Testis (tissue), 3 donors: Measurements from ENCODE around the gene ATP2B2. TPM values are rescaled to one million over a fixed set of nuclear protein-coding genes. Genes with fewer than 3 reads are reported as not detected.

Experiments
- DNase-seq: peaks from one replicate; pipeline ENCODE4 v3.0.0-alpha.2; 2019
- H3K27ac ChIP-seq, 2 donors: fragments of 200-600 bp; sonication (generic); one replicate each; pipeline ENCODE4 v1.5.1; 2019
- H3K27me3 ChIP-seq: fragments of 200-600 bp; sonication (generic); one replicate; pipeline ENCODE4 v1.5.1; 2019
- H3K36me3 ChIP-seq: fragments of 200-600 bp; sonication (generic); one replicate; pipeline ENCODE4 v1.5.1; 2017; ENCODE audit warnings: low read depth; ENCODE audit errors: missing control alignments
- H3K4me1 ChIP-seq: fragments of 200-600 bp; sonication (generic); one replicate; pipeline ENCODE4 v1.5.1; 2019
- H3K4me3 ChIP-seq, 2 donors: fragments of 200-600 bp; sonication (generic); one replicate each; pipeline ENCODE4 v1.5.1; 2017 to 2019
- H3K9me3 ChIP-seq: fragments of 200-600 bp; sonication (generic); one replicate; pipeline ENCODE4 v1.5.1; 2017
- CTCF ChIP-seq, 3 experiments: fragments of 450-650 bp in 2 of 3; fragments of 200-600 bp in 1 of 3; sonication (generic) in 1 of 3; IDR thresholded peaks; one replicate each; pipeline ENCODE4 v1.5.1; 2016 to 2019; ENCODE audit warnings: antibody characterized with exemption in 3 of 3, mild to moderate bottlenecking in 2 of 3, moderate library complexity in 1 of 3
- POLR2A ChIP-seq: fragments of 450-650 bp; IDR thresholded peaks from one replicate; pipeline ENCODE4 v1.6.1; 2017; ENCODE audit warnings: antibody characterized with exemption, mild to moderate bottlenecking, moderate library complexity
- WGBS, 2 donors: methylation state at CpG; one replicate each; pipeline ENCODE4 v1.1.5; 2018; 5-methylcytosine and 5-hydroxymethylcytosine counted together
- intact Hi-C: fragments of 100-400 bp; cut with DNase I; formaldehyde crosslinking; loops from one replicate; pipeline ENCODE4 v1.15.1; 2023; ENCODE audit warnings: low total_unique reads
- polyA plus RNA-seq: library from polyadenylated mRNA; stranded (reverse); fragments of 350-450 nt; fragmentation: Illumina TruSeq; extraction: RNeasy Lipid Tissue Mini Kit (QIAGEN cat#74804); gene quantifications from one replicate; pipeline ENCODE4 v1.2.3, GENCODE V29; 2014; ENCODE audit warnings: low read depth, low replicate concordance; ENCODE audit not compliant: insufficient read depth
- total RNA-seq, 2 donors: library from RNA; depleted of rRNA; stranded (reverse); fragments of >200 nt; gene quantifications; one replicate each; pipeline ENCODE4 v1.2.3, GENCODE V29; 2016

The ATP2B2 gene
- total and polyA plus RNA-seq, 3 donors from 2014 or later = 1.1 to 2.9 (median 1.8) TPM

- Histone ChIP-seq H3K9me3 (no peaks in the 10 kb centered on the region), H3K27me3 (no peaks in the 10 kb centered on the region), H3K27ac (no peak overlapping the region), H3K36me3 (no peaks in the 10 kb centered on the region), H3K4me1 (no peaks in the 10 kb centered on the region), H3K4me3 (no peak overlapping the region)
- intact Hi-C loops = no loop called here
- no peak for TF ChIP-seq POLR2A
- TF ChIP-seq CTCF (IDR thresholded peaks at IDR 0.05) = no peak
- no peak for DNase-seq
- WGBS, 2 donors = 79 to 100% methylated on average over 1 to 3 of the region's 3 CpGs
Measured at GRCh38 chr3:10448544-10448943, 56.8 kb downstream of the ATP2B2 start.

GRCh38 chr3:10447527-10448260 lies 57.7 kb downstream of the ATP2B2 start:
- WGBS, 2 donors = 75 to 87% methylated on average over 4 to 6 of the region's 6 CpGs
- intact Hi-C loops = no loop called here
- TF ChIP-seq POLR2A (no peak), CTCF (IDR thresholded peaks at IDR 0.05) (no peak)

GRCh38 chr3:10447110-10447509 lies 58.3 kb downstream of the ATP2B2 start:
- WGBS, 2 donors = 88 to 92% methylated on average over 5 of the region's 5 CpGs
- Histone ChIP-seq H3K36me3 (no peaks in the 10 kb centered on the region), H3K27ac (no peak overlapping the region), H3K4me1 (no peaks in the 10 kb centered on the region), H3K27me3 (no peaks in the 10 kb centered on the region), H3K9me3 (no peaks in the 10 kb centered on the region), H3K4me3 (no peak overlapping the region)
- TF ChIP-seq POLR2A (no peak), CTCF (IDR thresholded peaks at IDR 0.05) (no peak)
- no peak for DNase-seq
- intact Hi-C loops = no loop called here

More at GRCh38 chr3:10447527-10448260, 57.7 kb downstream of the ATP2B2 start:
- no peaks in the 10 kb centered on the region for H3K27me3 ChIP-seq
- H3K9me3 ChIP-seq = no peaks in the 10 kb centered on the region
- no peaks in the 10 kb centered on the region for H3K4me1 ChIP-seq
- H3K36me3 ChIP-seq = no peaks in the 10 kb centered on the region
- no peak overlapping the region for H3K4me3 ChIP-seq
- no peak overlapping the region for H3K27ac ChIP-seq
- no peak for DNase-seq

GRCh38 chr3:10445561-10446175 lies 59.7 kb downstream of the ATP2B2 start:
- no peaks in the 10 kb centered on the region for H3K9me3 ChIP-seq
- no peak for TF ChIP-seq POLR2A
- H3K27ac ChIP-seq = no peak overlapping the region
- no peak overlapping the region for H3K4me3 ChIP-seq
- intact Hi-C loops = no loop called here
- 69 to 79% methylated on average over 9 of the region's 9 CpGs for WGBS, 2 donors
- no peaks in the 10 kb centered on the region for H3K27me3 ChIP-seq
- no peaks in the 10 kb centered on the region for H3K36me3 ChIP-seq
- H3K4me1 ChIP-seq = no peaks in the 10 kb centered on the region
- DNase-seq = no peak

- Histone ChIP-seq H3K36me3 (no peaks in the 10 kb centered on the region), H3K4me1 (no peaks in the 10 kb centered on the region), H3K27me3 (no peaks in the 10 kb centered on the region), H3K9me3 (no peaks in the 10 kb centered on the region), H3K27ac (no peak overlapping the region), H3K4me3 (no peak overlapping the region)
- intact Hi-C loops = no loop called here
- WGBS, 2 donors = 86% methylated on average over 10 of the region's 10 CpGs
- DNase-seq = no peak
- TF ChIP-seq CTCF (IDR thresholded peaks at IDR 0.05) (no peak), POLR2A (no peak)
Measured at GRCh38 chr3:10444511-10444910, 60.9 kb downstream of the ATP2B2 start.
